ENCODE data around the gene ME2.

ME2 gene

DNA sequence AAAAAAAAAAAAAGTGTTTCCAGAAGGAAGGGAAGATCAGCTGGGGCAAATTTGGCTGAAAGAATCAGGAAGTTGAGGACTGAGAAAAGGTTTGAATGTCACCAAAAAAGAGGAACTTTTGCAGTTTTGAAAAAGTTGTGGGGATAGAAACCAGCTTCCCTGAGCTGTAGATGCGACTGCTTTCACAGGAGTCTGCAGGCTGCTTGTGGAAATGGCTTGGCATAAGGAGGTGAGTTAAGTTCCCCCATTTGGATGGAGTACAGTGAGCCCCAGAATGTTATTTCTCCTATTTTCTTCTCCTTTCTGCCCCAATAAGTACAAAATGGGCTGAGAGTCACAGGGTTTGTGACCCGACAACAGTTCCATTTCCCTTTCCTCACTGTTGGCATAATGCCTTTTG lies 16.5 kb upstream of the ME2 start:
- no peaks in the 10 kb centered on the region for H3K27me3 ChIP-seq (ENCODE audit: control insufficient read depth, insufficient read depth, low read length)
- H3K9me3 ChIP-seq (ENCODE audit: control insufficient read depth, insufficient read depth, low read depth, low read length), result no peaks in the 10 kb centered on the region
- H3K27ac ChIP-seq (ENCODE audit: low read depth, low read length), result no peak overlapping the region
- no peak overlapping the region for H3K4me3 ChIP-seq (ENCODE audit: low read depth, low read length)
- no peaks in the 10 kb centered on the region for H3K4me1 ChIP-seq (ENCODE audit: control insufficient read depth, insufficient read depth, low read length)
- no peak overlapping the region for H3K9ac ChIP-seq (ENCODE audit: low read length)
- no peaks in the 10 kb centered on the region for H3K36me3 ChIP-seq (ENCODE audit: control insufficient read depth, insufficient read depth, low read length)

GRCh38 chr18:50863840-50864375 lies 15.0 kb upstream of the ME2 start:
- H3K9me3 ChIP-seq (ENCODE audit: control insufficient read depth, insufficient read depth, low read depth, low read length), result no peaks in the 10 kb centered on the region
- H3K27me3 ChIP-seq (ENCODE audit: control insufficient read depth, insufficient read depth, low read length), result no peaks in the 10 kb centered on the region
- H3K4me1 ChIP-seq (ENCODE audit: control insufficient read depth, insufficient read depth, low read length), result no peaks in the 10 kb centered on the region
- H3K4me3 ChIP-seq (ENCODE audit: low read depth, low read length), result no peak overlapping the region
- H3K27ac ChIP-seq (ENCODE audit: low read depth, low read length), result no peak overlapping the region
- H3K36me3 ChIP-seq (ENCODE audit: control insufficient read depth, insufficient read depth, low read length), result no peaks in the 10 kb centered on the region
- H3K9ac ChIP-seq (ENCODE audit: low read length), result no peak overlapping the region

GRCh38 chr18:50866765-50867164 lies 12.2 kb upstream of the ME2 start:
- no peaks in the 10 kb centered on the region for H3K27me3 ChIP-seq (ENCODE audit: control insufficient read depth, insufficient read depth, low read length)
- no peak overlapping the region for H3K27ac ChIP-seq (ENCODE audit: low read depth, low read length)
- H3K9ac ChIP-seq (ENCODE audit: low read length), result no peak overlapping the region
- H3K4me3 ChIP-seq (ENCODE audit: low read depth, low read length), result no peak overlapping the region
- H3K4me1 ChIP-seq (ENCODE audit: control insufficient read depth, insufficient read depth, low read length), result 0 out of 2 replicates have a peak, but pooled peaks cover 4% of the 10 kb centered on the region
- H3K9me3 ChIP-seq (ENCODE audit: control insufficient read depth, insufficient read depth, low read depth, low read length), result no peaks in the 10 kb centered on the region
- no peaks in the 10 kb centered on the region for H3K36me3 ChIP-seq (ENCODE audit: control insufficient read depth, insufficient read depth, low read length)

- no peaks in the 10 kb centered on the region for H3K27me3 ChIP-seq (ENCODE audit: control insufficient read depth, insufficient read depth, low read length)
- no peak overlapping the region for H3K4me3 ChIP-seq (ENCODE audit: low read depth, low read length)
- 0 out of 2 replicates have a peak, but pooled peaks cover 4% of the 10 kb centered on the region for H3K4me1 ChIP-seq (ENCODE audit: control insufficient read depth, insufficient read depth, low read length)
- H3K9me3 ChIP-seq (ENCODE audit: control insufficient read depth, insufficient read depth, low read depth, low read length), result no peaks in the 10 kb centered on the region
- H3K9ac ChIP-seq (ENCODE audit: low read length), result no peak overlapping the region
- no peaks in the 10 kb centered on the region for H3K36me3 ChIP-seq (ENCODE audit: control insufficient read depth, insufficient read depth, low read length)
- H3K27ac ChIP-seq (ENCODE audit: low read depth, low read length), result no peak overlapping the region
Observed at GRCh38 chr18:50869150-50869549, 9.8 kb upstream of the ME2 start.

DNA sequence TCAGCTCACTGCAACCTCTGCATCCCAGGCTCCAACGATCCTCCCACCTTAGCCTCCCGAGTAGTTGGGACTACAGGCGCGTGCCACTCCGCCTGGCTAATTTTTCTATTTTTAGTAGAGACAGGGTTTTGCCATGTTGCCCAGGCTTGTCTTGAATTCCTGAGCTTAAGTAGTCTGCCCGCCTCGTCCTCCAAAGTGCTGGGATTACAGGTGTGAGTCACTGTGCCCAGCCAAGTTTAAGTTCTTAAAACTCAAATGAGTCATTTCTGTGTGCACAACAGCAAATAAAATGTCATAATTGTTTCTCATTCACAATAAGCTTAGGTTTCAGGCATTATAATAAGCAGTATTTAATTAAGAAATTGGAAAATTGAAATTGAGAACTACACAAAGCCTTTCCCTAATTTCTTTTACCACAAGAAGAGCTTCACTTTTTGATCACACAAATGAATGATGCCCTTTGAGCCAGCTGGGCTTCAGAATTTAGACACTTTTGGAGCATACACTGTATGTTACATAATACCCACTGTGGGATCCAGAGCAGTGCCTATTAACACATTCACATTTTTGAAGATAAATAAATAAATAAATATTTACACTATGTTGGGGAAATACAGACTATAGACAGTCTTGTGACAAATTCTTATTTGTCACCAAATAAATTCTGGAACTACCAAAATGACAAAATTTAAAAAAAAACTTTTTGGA lies 8.6 kb upstream of the ME2 start:
- H3K36me3 ChIP-seq (ENCODE audit: control insufficient read depth, insufficient read depth, low read length), result no peaks in the 10 kb centered on the region
- H3K9ac ChIP-seq (ENCODE audit: low read length), result no peak overlapping the region
- H3K4me1 ChIP-seq (ENCODE audit: control insufficient read depth, insufficient read depth, low read length), result 0 out of 2 replicates have a peak, but pooled peaks cover 4% of the 10 kb centered on the region
- no peak overlapping the region for H3K4me3 ChIP-seq (ENCODE audit: low read depth, low read length)
- no peaks in the 10 kb centered on the region for H3K27me3 ChIP-seq (ENCODE audit: control insufficient read depth, insufficient read depth, low read length)
- H3K9me3 ChIP-seq (ENCODE audit: control insufficient read depth, insufficient read depth, low read depth, low read length), result no peaks in the 10 kb centered on the region
- H3K27ac ChIP-seq (ENCODE audit: low read depth, low read length), result no peak overlapping the region

DNA sequence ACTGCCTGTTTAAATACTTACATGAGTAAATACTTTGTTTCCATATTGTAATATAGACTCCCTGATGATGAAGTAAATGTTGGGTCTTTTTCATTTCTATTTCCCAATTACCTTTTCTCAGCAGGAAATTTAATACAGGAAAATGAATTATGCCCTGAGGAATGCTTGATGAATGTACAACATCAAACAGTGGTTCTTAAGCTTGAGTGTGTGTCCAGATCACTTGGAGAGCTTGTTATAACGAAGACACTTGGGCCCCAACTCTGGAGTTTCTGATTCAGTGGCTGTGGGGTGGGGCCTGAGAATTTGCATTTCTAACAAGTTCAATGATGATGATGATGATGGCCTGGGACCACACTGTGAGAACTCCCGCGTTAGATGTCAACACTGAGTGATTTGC lies 7.1 kb upstream of the ME2 start:
- H3K4me1 ChIP-seq (ENCODE audit: control insufficient read depth, insufficient read depth, low read length), result 0 out of 2 replicates have a peak, but pooled peaks cover 4% of the 10 kb centered on the region
- H3K9ac ChIP-seq (ENCODE audit: low read length), result no peak overlapping the region
- H3K27ac ChIP-seq (ENCODE audit: low read depth, low read length), result no peak overlapping the region
- no peaks in the 10 kb centered on the region for H3K27me3 ChIP-seq (ENCODE audit: control insufficient read depth, insufficient read depth, low read length)
- no peaks in the 10 kb centered on the region for H3K9me3 ChIP-seq (ENCODE audit: control insufficient read depth, insufficient read depth, low read depth, low read length)
- H3K36me3 ChIP-seq (ENCODE audit: control insufficient read depth, insufficient read depth, low read length), result no peaks in the 10 kb centered on the region
- no peak overlapping the region for H3K4me3 ChIP-seq (ENCODE audit: low read depth, low read length)

DNA sequence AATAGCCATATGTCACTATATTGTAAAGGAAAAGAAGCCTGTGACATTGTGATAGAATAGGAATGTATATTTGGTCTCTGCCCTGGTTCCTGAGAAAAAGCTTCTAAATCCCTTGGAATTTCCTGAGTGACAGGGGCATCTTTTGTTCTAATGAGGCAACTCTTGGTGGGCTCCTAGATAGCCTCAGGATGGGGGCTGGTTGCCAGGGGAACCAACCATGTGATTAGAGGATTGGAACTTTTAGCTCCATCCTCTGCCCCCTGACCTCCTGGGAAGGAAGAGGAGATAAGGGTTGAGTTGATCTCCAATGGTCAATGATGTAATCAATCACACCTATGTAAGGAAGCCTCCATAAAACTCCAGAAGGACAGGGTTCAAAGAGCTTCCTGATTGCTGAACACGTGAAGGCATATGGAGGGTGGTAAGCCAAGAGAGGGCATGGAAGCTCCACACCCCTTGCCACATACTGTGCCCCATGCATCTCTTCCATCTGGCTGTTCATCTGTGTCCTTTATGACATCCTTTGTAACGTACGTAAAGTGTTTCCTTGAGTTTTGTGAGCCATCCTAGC lies 2.9 kb upstream of the ME2 start:
- no peaks in the 10 kb centered on the region for H3K27me3 ChIP-seq (ENCODE audit: control insufficient read depth, insufficient read depth, low read length)
- peaks cover 13% of the 10 kb centered on the region for H3K4me1 ChIP-seq (ENCODE audit: control insufficient read depth, insufficient read depth, low read length)
- no peak overlapping the region for H3K4me3 ChIP-seq (ENCODE audit: low read depth, low read length)
- no peaks in the 10 kb centered on the region for H3K36me3 ChIP-seq (ENCODE audit: control insufficient read depth, insufficient read depth, low read length)
- no peaks in the 10 kb centered on the region for H3K9me3 ChIP-seq (ENCODE audit: control insufficient read depth, insufficient read depth, low read depth, low read length)
- H3K27ac ChIP-seq (ENCODE audit: low read depth, low read length), result no peak overlapping the region
- no peak overlapping the region for H3K9ac ChIP-seq (ENCODE audit: low read length)

- Histone ChIP-seq H3K27me3 (ENCODE audit: control insufficient read depth, insufficient read depth, low read length) (no peaks in the 10 kb centered on the region), H3K27ac (ENCODE audit: low read depth, low read length) (no peak overlapping the region), H3K36me3 (ENCODE audit: control insufficient read depth, insufficient read depth, low read length) (no peaks in the 10 kb centered on the region), H3K9me3 (ENCODE audit: control insufficient read depth, insufficient read depth, low read depth, low read length) (no peaks in the 10 kb centered on the region), H3K4me3 (ENCODE audit: low read depth, low read length) (peak overlapping the region; percentile 91), H3K4me1 (ENCODE audit: control insufficient read depth, insufficient read depth, low read length) (peaks cover 13% of the 10 kb centered on the region), H3K9ac (ENCODE audit: low read length) (no peak overlapping the region)
Observed at GRCh38 chr18:50877545-50878265, 1.2 kb upstream of the ME2 start.

DNA sequence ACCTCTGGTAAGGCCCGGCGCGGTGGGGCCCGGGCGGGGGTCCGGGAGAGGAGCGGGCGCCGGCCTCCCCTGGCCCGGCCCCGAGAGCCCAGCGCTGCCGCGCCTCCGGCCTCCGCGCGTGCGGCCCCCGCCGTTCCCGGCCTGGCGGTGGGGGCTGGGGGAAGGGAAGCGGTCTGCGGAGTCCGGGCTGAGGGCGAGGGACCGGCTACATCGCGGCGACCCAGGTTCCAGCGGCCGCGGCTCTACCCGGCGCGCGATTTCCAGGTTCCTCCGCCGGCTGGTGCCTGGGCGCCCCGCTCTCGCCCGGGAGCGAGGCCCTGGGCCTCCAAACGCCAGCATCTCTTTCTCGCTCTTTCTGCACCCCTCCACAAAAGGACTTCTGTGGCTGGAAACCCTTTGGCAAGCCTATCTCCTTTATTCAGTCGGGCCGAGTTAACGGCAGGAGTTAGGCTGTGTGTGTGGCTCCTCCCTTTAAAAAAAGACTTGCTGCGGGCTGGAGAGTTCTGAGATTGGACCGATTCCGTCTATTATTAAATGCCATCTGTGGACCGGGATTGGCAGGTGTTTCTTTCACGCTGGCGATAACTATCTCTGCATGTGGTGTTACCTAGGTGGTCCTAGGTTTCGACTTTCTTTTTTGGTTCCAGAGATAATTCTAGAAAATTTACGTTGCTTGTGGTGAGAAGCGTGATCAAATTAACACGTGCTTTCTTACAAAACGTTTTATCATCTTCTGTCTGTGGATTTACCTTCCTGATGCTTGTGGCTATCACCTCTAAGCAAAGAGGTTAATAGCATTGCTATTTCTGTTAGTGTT lies 592 bp downstream of the ME2 start:
- Histone ChIP-seq H3K36me3 (ENCODE audit: control insufficient read depth, insufficient read depth, low read length) (no peaks in the 10 kb centered on the region), H3K4me3 (ENCODE audit: low read depth, low read length) (peak overlapping the region; percentile 91), H3K27me3 (ENCODE audit: control insufficient read depth, insufficient read depth, low read length) (no peaks in the 10 kb centered on the region), H3K27ac (ENCODE audit: low read depth, low read length) (no peak overlapping the region), H3K9ac (ENCODE audit: low read length) (peak overlapping the region; percentile 74), H3K9me3 (ENCODE audit: control insufficient read depth, insufficient read depth, low read depth, low read length) (no peaks in the 10 kb centered on the region), H3K4me1 (ENCODE audit: control insufficient read depth, insufficient read depth, low read length) (peaks cover 13% of the 10 kb centered on the region)

- Histone ChIP-seq H3K9me3 (ENCODE audit: control insufficient read depth, insufficient read depth, low read depth, low read length) (no peaks in the 10 kb centered on the region), H3K4me1 (ENCODE audit: control insufficient read depth, insufficient read depth, low read length) (peaks cover 13% of the 10 kb centered on the region), H3K36me3 (ENCODE audit: control insufficient read depth, insufficient read depth, low read length) (no peaks in the 10 kb centered on the region), H3K4me3 (ENCODE audit: low read depth, low read length) (peak overlapping the region; percentile 91), H3K9ac (ENCODE audit: low read length) (peak overlapping the region; percentile 74), H3K27ac (ENCODE audit: low read depth, low read length) (no peak overlapping the region), H3K27me3 (ENCODE audit: control insufficient read depth, insufficient read depth, low read length) (no peaks in the 10 kb centered on the region)
Observed at GRCh38 chr18:50880119-50880465, 1.2 kb downstream of the ME2 start.

All from HUES6 (cell line).